Measurements from ENCODE around the gene ATP6V1C2. TPM values are rescaled to one million over a fixed set of nuclear protein-coding genes. Genes with fewer than 3 reads are reported as not detected.

The ATP6V1C2 gene
- total and polyA plus RNA-seq, 2 donors (not counting 3 experiments of a cell fraction or from before 2014, with no cell fraction given) = 0.03 to 0.13 TPM

- POLR2A ChIA-PET = no interaction called here
- no peak overlapping the region for H3K4me2 ChIP-seq (ENCODE audit: insufficient read depth, low read length)
- dilution Hi-C loops (cut with MboI; ENCODE audit: extremely low pct_ligation_motif_present, low sequenced_read_pairs) (no loop called here), intact Hi-C loops (cut with micrococcal nuclease) (no loop called here)
- no peak overlapping the region for H3K9ac ChIP-seq (replicated peaks; ENCODE audit: extremely low read depth, insufficient read depth, low read length)
- H3K9me3 ChIP-seq (replicated peaks; ENCODE audit: control insufficient read depth, insufficient read depth, low read length) = no peaks in the 10 kb centered on the region
- peaks cover 2% of the 10 kb centered on the region for H4K20me1 ChIP-seq (replicated peaks; ENCODE audit: control insufficient read depth, extremely low read depth, insufficient read depth, low read length)
- H3K4me1 ChIP-seq (ENCODE audit: control insufficient read depth, extremely low read depth, insufficient read depth, low read length) = no peaks in the 10 kb centered on the region
- H2AFZ ChIP-seq (ENCODE audit: low read depth, low read length) = no peak overlapping the region
- no peak overlapping the region for H3K4me3 ChIP-seq (replicated peaks in 1 of 3; ENCODE audit: insufficient read depth in 1 of 3, low read depth in 1 of 3, low read length in 3 of 3)
- no peak overlapping the region for H3K27ac ChIP-seq (ENCODE audit: insufficient read depth, low read depth, low read length)
- no peaks in the 10 kb centered on the region for H3K27me3 ChIP-seq (ENCODE audit: control insufficient read depth in 2 of 2, insufficient read depth in 2 of 2, low read length in 2 of 2)
- no TSS peak for BruUV-seq (replicated peaks)
- no peak for DNase-seq (ENCODE audit: low read depth, low spot score)
- peaks cover 35 to 49% of the 10 kb centered on the region in 2 experiments for H3K36me3 ChIP-seq (ENCODE audit: control insufficient read depth in 2 of 2, extremely low read depth in 1 of 2, insufficient read depth in 2 of 2, low read length in 2 of 2)
- CTCF ChIA-PET = no interaction called here
- no peak for TF ChIP-seq CTCF (IDR thresholded peaks at IDR 0.05; ENCODE audit: extremely low read depth in 1 of 2, insufficient read depth in 1 of 2, low read depth in 1 of 2, low read length in 2 of 2)
- no peak for TF ChIP-seq GATA2 (IDR thresholded peaks at IDR 0.05; ENCODE audit: insufficient read depth, insufficient read length, low read depth, low read length)
- TF ChIP-seq FOS (IDR thresholded peaks at IDR 0.05; ENCODE audit: borderline replicate concordance, insufficient read depth, low read length) = no peak
- no peak for TF ChIP-seq POLR2AphosphoS5 (IDR thresholded peaks at IDR 0.05; ENCODE audit: insufficient read depth, low read depth, low read length)
- TF ChIP-seq MYC (IDR thresholded peaks at IDR 0.05; ENCODE audit: low read depth, low read length) = no peak
- TF ChIP-seq POLR2A (IDR thresholded peaks at IDR 0.05; ENCODE audit: low read depth, low read length) = no peak
- no peak for TF ChIP-seq MAX (IDR thresholded peaks at IDR 0.05; ENCODE audit: insufficient read depth, insufficient read length)
- FAIRE-seq = no peak
- no peaks in the 10 kb centered on the region for H3K9me1 ChIP-seq (replicated peaks; ENCODE audit: control insufficient read depth, extremely low read depth, insufficient read depth, low read length)
- peaks cover 21% of the 10 kb centered on the region for H3K79me2 ChIP-seq (ENCODE audit: control insufficient read depth, insufficient read depth, low read length)
Observed at GRCh38 chr2:10792001-10792634, 70.7 kb downstream of the ATP6V1C2 start.

All from endothelial cell of umbilical vein (primary cell).